ENCODE measurements around the gene GRM2.

GRM2 gene

GRCh38 chr3:51679777-51680176, 27.1 kb upstream of the GRM2 start:
- FAIRE-seq (peak; percentile 9), DNase-seq (ENCODE audit: insufficient read length, low spot score) (no peak)

- no peak for FAIRE-seq
Measured at GRCh38 chr3:51680196-51680595, 26.7 kb upstream of the GRM2 start.

GRCh38 chr3:51680663-51681230, 26.1 kb upstream of the GRM2 start:
- FAIRE-seq = no peak
- DNase-seq (ENCODE audit: insufficient read length, low spot score) = no peak

More at GRCh38 chr3:51680196-51680595, 26.7 kb upstream of the GRM2 start:
- DNase-seq (ENCODE audit: insufficient read length, low spot score) = no peak

GRCh38 chr3:51681453-51681852, 25.4 kb upstream of the GRM2 start:
- DNase-seq (ENCODE audit: insufficient read length, low spot score) (no peak), FAIRE-seq (peak; percentile 9)

GRCh38 chr3:51682079-51682478, 24.8 kb upstream of the GRM2 start:
- FAIRE-seq = peak; percentile 98
- DNase-seq (ENCODE audit: insufficient read length, low spot score) = peak; percentile 91

GRCh38 chr3:51682526-51682925, 24.3 kb upstream of the GRM2 start:
- DNase-seq (ENCODE audit: insufficient read length, low spot score) = no peak
- FAIRE-seq = no peak

- DNase-seq (ENCODE audit: insufficient read length, low spot score) (no peak), FAIRE-seq (no peak)
Measured at GRCh38 chr3:51683566-51683965, 23.3 kb upstream of the GRM2 start.

GRCh38 chr3:51684971-51685751, 21.7 kb upstream of the GRM2 start:
- peak; percentile 20 for FAIRE-seq
- no peak for DNase-seq (ENCODE audit: insufficient read length, low spot score)

GRCh38 chr3:51686056-51686455, 20.8 kb upstream of the GRM2 start:
- no peak for DNase-seq (ENCODE audit: insufficient read length, low spot score)
- FAIRE-seq = no peak

GRCh38 chr3:51686512-51687215, 20.2 kb upstream of the GRM2 start:
- no peak for DNase-seq (ENCODE audit: insufficient read length, low spot score)

GRCh38 chr3:51687431-51688205, 19.2 kb upstream of the GRM2 start:
- peak; percentile 74 for FAIRE-seq
- peak; percentile 57 for DNase-seq (ENCODE audit: insufficient read length, low spot score)

More at GRCh38 chr3:51686512-51687215, 20.2 kb upstream of the GRM2 start:
- FAIRE-seq = peak; percentile 51

GRCh38 chr3:51688206-51688600, 18.7 kb upstream of the GRM2 start:
- FAIRE-seq (peak; percentile 13), DNase-seq (ENCODE audit: insufficient read length, low spot score) (no peak)

- DNase-seq (ENCODE audit: insufficient read length, low spot score) (no peak), FAIRE-seq (no peak)
Measured at GRCh38 chr3:51691021-51691420, 15.8 kb upstream of the GRM2 start.

- FAIRE-seq (no peak), DNase-seq (ENCODE audit: insufficient read length, low spot score) (no peak)
Measured at GRCh38 chr3:51691949-51692348, 14.9 kb upstream of the GRM2 start.

GRCh38 chr3:51692980-51693395, 13.9 kb upstream of the GRM2 start:
- DNase-seq (ENCODE audit: insufficient read length, low spot score) = no peak

GRCh38 chr3:51696954-51697353, 9.9 kb upstream of the GRM2 start:
- FAIRE-seq = no peak

More at GRCh38 chr3:51692980-51693395, 13.9 kb upstream of the GRM2 start:
- no peak for FAIRE-seq

GRCh38 chr3:51698209-51698608, 8.7 kb upstream of the GRM2 start:
- no peak for DNase-seq (ENCODE audit: insufficient read length, low spot score)
- FAIRE-seq = no peak

More at GRCh38 chr3:51696954-51697353, 9.9 kb upstream of the GRM2 start:
- no peak for DNase-seq (ENCODE audit: insufficient read length, low spot score)

- no peak for FAIRE-seq
Measured at GRCh38 chr3:51700403-51700802, 6.5 kb upstream of the GRM2 start.

GRCh38 chr3:51702156-51702555, 4.7 kb upstream of the GRM2 start:
- FAIRE-seq = no peak

More at GRCh38 chr3:51700403-51700802, 6.5 kb upstream of the GRM2 start:
- DNase-seq (ENCODE audit: insufficient read length, low spot score) = no peak

GRCh38 chr3:51703068-51703760, 3.7 kb upstream of the GRM2 start:
- FAIRE-seq = no peak
- no peak for DNase-seq (ENCODE audit: insufficient read length, low spot score)

More at GRCh38 chr3:51702156-51702555, 4.7 kb upstream of the GRM2 start:
- no peak for DNase-seq (ENCODE audit: insufficient read length, low spot score)
